K562 (cell line): ENCODE data around the gene MAN2A1. TPM values are rescaled to one million over a fixed set of nuclear protein-coding genes. Genes with fewer than 3 reads are reported as not detected.
A peak's percentile ranks its signal among the peaks of the same experiment; 100 is the strongest.

Source experiments
- ATAC-seq: fragments of 200-7000 bp; cut with Tn5 transposase; 3 replicates; pipeline ENCODE4 v1.9.1; 2020; ENCODE audit warnings: moderate library complexity
- BruUV-seq: library from RNA; stranded (reverse); fragments of 400-500 nt; replicated peaks from 2 replicates; lab custom pipeline; 2021; lab: Mats Ljungman, UMichigan
- CTCF ChIA-PET: fragments of 300-600 bp; formaldehyde crosslinking; extraction: SDS; loops from one replicate; lab custom pipeline; 2021; ENCODE audit warnings: low intra/inter-chr PET ratio; lab: Yijun Ruan, JAX
- POLR2A ChIA-PET: fragments of 300-600, 350-650 bp; sonication (Branson Sonifier 250); formaldehyde crosslinking; extraction: SDS; loops from one replicate; lab custom pipeline; 2021; ENCODE audit warnings: antibody characterized with exemption, inconsistent platforms; lab: Yijun Ruan, JAX
- DNase-seq, 4 experiments: peaks; one replicate each; pipeline versions ENCODE4 v3.0.0 to v3.0.0-alpha.2; 2011 to 2018; ENCODE audit warnings: low spot score in 3 of 4, mixed read lengths in 3 of 4; ENCODE audit errors: extremely low read depth in 1 of 4
- FAIRE-seq: peaks from 2 replicates; lab custom pipeline; 2011; peaks lifted over from hg19 to GRCh38; lab: Jason Lieb, UNC
- H2AFZ ChIP-seq: 2 replicates; pipeline ENCODE4 v1.6.0; 2011; ENCODE audit warnings: low read depth, low read length, control low read depth, inconsistent platforms
- H3K27ac ChIP-seq: fragments of 200-600 bp; 3 replicates; pipeline ENCODE4 v1.8.0; 2011; ENCODE audit warnings: low read depth, mild to moderate bottlenecking, control low read depth, inconsistent platforms, low read length, moderate library complexity, mixed read lengths; ENCODE audit errors: extremely low read depth
- H3K27me3 ChIP-seq, 2 experiments: fragments of 300-600 bp in 1 of 2; 2 replicates in 1 of 2; 3 replicates in 1 of 2; pipeline versions ENCODE4 v1.6.0 to v1.8.0; 2011; ENCODE audit warnings: inconsistent platforms in 2 of 2, low read length in 2 of 2, mild to moderate bottlenecking in 1 of 2, mixed read lengths in 1 of 2, moderate library complexity in 1 of 2; ENCODE audit not compliant: control insufficient read depth in 2 of 2, insufficient read depth in 2 of 2
- H3K36me3 ChIP-seq: fragments of 300-600 bp; 3 replicates; pipeline ENCODE4 v1.8.0; 2011; ENCODE audit warnings: mild to moderate bottlenecking, low read length, inconsistent platforms; ENCODE audit not compliant: control insufficient read depth, insufficient read depth
- H3K4me1 ChIP-seq, 2 experiments: fragments of 200-600 bp in 1 of 2; replicated peaks in 1 of 2; 2 replicates in 1 of 2; 3 replicates in 1 of 2; pipeline versions ENCODE4 v1.5.1 to v1.8.0; 2011; ENCODE audit warnings: inconsistent platforms in 2 of 2, low read length in 2 of 2, mild to moderate bottlenecking in 1 of 2, mixed read lengths in 1 of 2, moderate library complexity in 1 of 2; ENCODE audit not compliant: control insufficient read depth in 2 of 2, insufficient read depth in 2 of 2
- H3K4me2 ChIP-seq: 2 replicates; pipeline ENCODE4 v1.6.1; 2011; ENCODE audit warnings: low read length, control low read depth, inconsistent platforms, mixed read lengths; ENCODE audit not compliant: insufficient read depth
- H3K4me3 ChIP-seq: fragments of 200-600 bp; sonication (generic), shearing (Covaris generic); 2 replicates; pipeline ENCODE4 v1.5.1; 2016; ENCODE audit warnings: control low read depth, inconsistent platforms
- H3K79me2 ChIP-seq: fragments of 200-600 bp; 3 replicates; pipeline ENCODE4 v1.8.0; 2011; ENCODE audit warnings: low read length, inconsistent platforms; ENCODE audit not compliant: control insufficient read depth, insufficient read depth
- H3K9ac ChIP-seq, 2 experiments: 2 replicates each; pipeline versions ENCODE4 v1.6.0 to v1.6.1; 2011; ENCODE audit warnings: low read depth in 2 of 2, low read length in 2 of 2, control low read depth in 1 of 2, inconsistent platforms in 1 of 2, mild to moderate bottlenecking in 1 of 2, mixed read lengths in 1 of 2; ENCODE audit not compliant: insufficient read depth in 1 of 2
- H3K9me1 ChIP-seq: one replicate; pipeline ENCODE4 v1.6.0; 2011; ENCODE audit warnings: inconsistent platforms, mild to moderate bottlenecking, low read length, moderate library complexity; ENCODE audit not compliant: control insufficient read depth, insufficient read depth
- H3K9me3 ChIP-seq: replicated peaks from 2 replicates; pipeline ENCODE4 v1.5.1; 2011; ENCODE audit warnings: low read depth, low read length, inconsistent platforms; ENCODE audit not compliant: control insufficient read depth, insufficient read depth
- H4K20me1 ChIP-seq: replicated peaks from 2 replicates; pipeline ENCODE4 v1.6.1; 2011; ENCODE audit warnings: low read length, inconsistent platforms, mixed read lengths; ENCODE audit not compliant: control insufficient read depth, insufficient read depth
- CBFA2T3 ChIP-seq: fragments of 450-650 bp; IDR thresholded peaks from 2 replicates; pipeline ENCODE4 v1.6.1; 2017
- MCM7 ChIP-seq, 2 experiments: fragments of 450-650 bp; IDR thresholded peaks; 2 replicates each; pipeline ENCODE4 v1.6.1; 2016 to 2018
- NFIC ChIP-seq: fragments of 450-650 bp; IDR thresholded peaks from 2 replicates; pipeline ENCODE4 v1.6.1; 2017; ENCODE audit warnings: mild to moderate bottlenecking, inconsistent platforms
- RCOR1 ChIP-seq, 2 experiments: IDR thresholded peaks; 2 replicates each; pipeline ENCODE4 v1.6.1; 2012; ENCODE audit warnings: low read depth in 2 of 2, low read length in 2 of 2, borderline replicate concordance in 1 of 2, improper control_type of control experiment in 1 of 2
- U2AF2 ChIP-seq: fragments of 200-400 bp; formaldehyde crosslinking; optimal IDR thresholded peaks from 2 replicates; pipeline ENCODE3; 2017; ENCODE audit warnings: low read depth, mild to moderate bottlenecking, low read length
- ZNF384 ChIP-seq: IDR thresholded peaks from 2 replicates; pipeline ENCODE4 v1.6.1; 2012; ENCODE audit warnings: low read depth, low read length, improper control_type of control experiment
- WGBS: fragments of 100-300 bp; shearing (Covaris generic); methylation state at CpG from one replicate; pipeline ENCODE4 v1.1.6; 2016; ENCODE audit warnings: low coverage, mixed read lengths; ENCODE audit not compliant: insufficient coverage; ENCODE audit errors: missing lambda C conversion rate; 5-methylcytosine and 5-hydroxymethylcytosine counted together
- in situ Hi-C: fragments of 300-500 bp; cut with MboI; formaldehyde crosslinking; loops from 4 replicates; pipeline ENCODE4 v1.15.0; 2018; ENCODE audit warnings: inconsistent platforms, mixed read lengths
- intact Hi-C: fragments of 100-400 bp; cut with micrococcal nuclease; formaldehyde crosslinking; loops from 2 replicates; pipeline ENCODE4 v1.14.2; 2022
- polyA plus RNA-seq, 8 experiments: library from polyadenylated mRNA; depleted of rRNA in 4 of 8; stranded (reverse) in 5 of 8; unstranded in 3 of 8; fragments of >200 nt; fragmentation: Nextera tagmentation in 2 of 8; fragmentation: Illumina TruSeq in 1 of 8; extraction: Ambion mirVana in 2 of 8; extraction: Trizol in 1 of 8; gene quantifications; 2 replicates each; pipeline versions ENCODE4 v1.2.1 to v1.2.3, GENCODE V29; 2011 to 2014; ENCODE audit warnings: inconsistent platforms in 1 of 8, missing spikeins in 1 of 8
- total RNA-seq, 7 experiments: library from RNA; depleted of rRNA in 6 of 7; stranded (reverse); fragments of >200 nt in 6 of 7; fragmentation: Illumina TruSeq in 2 of 7; extraction: Trizol in 2 of 7; gene quantifications; 2 replicates each; pipeline versions ENCODE4 v1.2.1 to v1.2.3, GENCODE V29; 2011 to 2021; ENCODE audit warnings: low replicate concordance in 1 of 7

The MAN2A1 gene
- total and polyA plus RNA-seq, 9 of the 15 experiments (the other 6 are each of a cell fraction or from before 2014, with no cell fraction given), result 5.2 to 32.0 (median 19.8) TPM

- Histone ChIP-seq H3K9me3 (no peaks in the 10 kb centered on the region), H3K9me1 (no peaks in the 10 kb centered on the region), H3K4me3 (no peak overlapping the region), H3K27ac (no peak overlapping the region; the same call in 2 of the 3 replicates), H3K27me3 (no peaks in the 10 kb centered on the region), H3K79me2 (peaks cover 42% of the 10 kb centered on the region), H3K36me3 (peaks cover 26% of the 10 kb centered on the region; the same call in 1 of the 3 replicates), H3K4me1 (peaks cover 8 to 19% of the 10 kb centered on the region in 2 experiments; a peak in 3 of 5 replicates), H3K4me2 (no peak overlapping the region), H4K20me1 (peaks cover 8% of the 10 kb centered on the region; the same call in 1 of the 2 replicates), H2AFZ (no peak overlapping the region), H3K9ac (no peak overlapping the region)
- ChIA-PET POLR2A (interaction anchor here (1.0 to 1.1 kb wide), 2 partner anchors 24 to 82 kb away, joined by 3 to 4 read pairs; no protein-coding TSS in a partner anchor), CTCF (no interaction called here)
- intact Hi-C loops, result no loop called here
- in situ Hi-C loops, result no loop called here
- FAIRE-seq, result peak; percentile 11
- peak; percentile 7; the same call in 1 of the 2 replicates for TF ChIP-seq CBFA2T3
- 0 out of 2 replicates have a peak, but pooled peaks have one; percentile 7 for TF ChIP-seq ZNF384
- 0 out of 4 replicates have a peak, but pooled peaks of 1 of the 2 experiments have one; percentile 16 for TF ChIP-seq RCOR1 (IDR thresholded peaks at IDR 0.05; ENCODE audit: borderline replicate concordance in 1 of 2, low read depth in 2 of 2, low read length in 2 of 2)
- TF ChIP-seq MCM7 (IDR thresholded peaks at IDR 0.05), result no peak
- WGBS, result 0% methylated on average over 3 of the region's 3 CpGs
- ATAC-seq, result peak; percentile 75
- no TSS peak for BruUV-seq
- DNase-seq, result peak in 2 of 4 experiments; percentile 10 to 38
Observed at GRCh38 chr5:109714592-109714991, 24.9 kb downstream of the MAN2A1 start.

GRCh38 chr5:109718216-109718615, 28.5 kb downstream of the MAN2A1 start:
- no peaks in the 10 kb centered on the region for H3K27me3 ChIP-seq
- FAIRE-seq (no peak), DNase-seq (no peak), ATAC-seq (no peak)
- peaks cover 5 to 9% of the 10 kb centered on the region in 2 experiments; a peak in 3 of 5 replicates for H3K4me1 ChIP-seq
- TF ChIP-seq NFIC, result peak; percentile 18; the same call in 1 of the 2 replicates
- no peak for TF ChIP-seq U2AF2
- no peaks in the 10 kb centered on the region for H3K9me1 ChIP-seq
- in situ Hi-C loops (no loop called here), intact Hi-C loops (no loop called here)
- 93% methylated on average over 3 of the region's 3 CpGs for WGBS
- no peak overlapping the region for H3K4me3 ChIP-seq
- H3K9ac ChIP-seq, result no peak overlapping the region
- H2AFZ ChIP-seq, result no peak overlapping the region
- H3K79me2 ChIP-seq, result peaks cover 14% of the 10 kb centered on the region
- BruUV-seq, result no TSS peak
- H3K4me2 ChIP-seq, result no peak overlapping the region
- no peak overlapping the region for H3K27ac ChIP-seq
- H3K9me3 ChIP-seq, result no peaks in the 10 kb centered on the region
- ChIA-PET CTCF (no interaction called here), POLR2A (interaction anchor here (1.1 kb wide), 1 partner anchor 20 kb away, joined by 3 read pairs; no protein-coding TSS in a partner anchor)
- H3K36me3 ChIP-seq, result peaks cover 26% of the 10 kb centered on the region; the same call in 2 of the 3 replicates
- H4K20me1 ChIP-seq, result no peaks in the 10 kb centered on the region
